T-helper 2 cell (primary cell): ENCODE results near the gene UNC13B.

ENCODE experiments used
- DNase-seq, 5 experiments: peaks; one replicate each; pipeline versions ENCODE4 v3.0.0 to v3.0.0-alpha.2; 2012 to 2022

Gene UNC13B

DNA sequence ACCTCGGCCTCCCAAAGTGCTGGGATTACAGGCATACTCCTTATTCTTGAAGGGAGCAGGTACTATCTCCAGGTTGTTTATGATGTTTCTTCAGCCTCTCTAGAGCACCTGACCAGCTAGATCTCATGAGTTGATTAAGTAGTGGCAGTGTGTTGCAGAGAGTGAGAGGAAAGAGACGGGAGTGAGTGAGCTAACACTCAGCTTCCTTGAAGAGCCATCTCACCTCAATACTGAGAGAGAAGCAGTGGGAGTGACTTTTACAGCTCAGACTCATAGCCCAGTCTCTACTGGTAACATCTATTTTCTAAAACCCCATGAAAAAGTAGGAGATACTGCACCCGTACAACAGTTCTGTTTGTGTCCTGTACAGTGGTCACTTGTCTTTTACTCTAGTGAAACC is 284.2 kb downstream of the UNC13B start:
- DNase-seq, result no peak

DNA sequence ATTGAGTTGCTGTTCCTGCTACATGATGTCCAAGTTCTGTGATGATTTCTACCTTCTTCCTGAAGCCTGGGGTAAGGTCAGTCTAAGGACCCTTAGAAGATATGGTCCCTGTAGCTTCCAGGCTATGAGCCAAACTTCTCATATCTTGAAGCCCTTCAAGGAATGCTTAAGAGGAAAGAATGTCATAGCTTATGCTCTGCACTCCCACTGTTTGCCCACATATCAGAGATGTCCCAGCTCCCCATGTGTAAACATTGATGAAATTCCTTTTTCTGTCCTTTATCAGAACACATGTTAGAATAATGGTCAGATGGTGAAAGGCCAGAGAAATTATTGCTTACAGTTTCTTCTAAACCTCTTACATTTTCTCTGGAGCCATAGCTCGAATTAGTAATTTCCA is 286.7 kb downstream of the UNC13B start:
- no peak for DNase-seq

DNA sequence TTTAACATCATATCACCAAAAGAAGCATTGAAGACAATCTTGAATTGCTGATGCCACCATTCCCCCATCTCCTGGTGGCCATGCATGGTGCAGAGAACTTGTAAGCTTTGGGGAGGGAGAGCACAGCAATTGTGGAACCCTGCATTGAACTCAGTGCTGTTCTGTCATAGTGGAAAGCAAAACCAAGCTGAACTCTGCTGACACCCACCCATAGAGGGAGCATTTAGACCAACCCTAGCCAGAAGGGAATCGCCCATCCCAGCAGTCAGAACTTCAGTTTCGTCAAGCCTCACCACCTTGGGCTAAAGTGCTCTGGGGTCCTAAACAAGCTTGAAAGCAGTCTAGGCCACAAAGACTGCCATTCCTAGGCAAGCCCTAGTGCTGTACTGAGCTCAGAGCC is 290.7 kb downstream of the UNC13B start:
- no peak for DNase-seq

DNA sequence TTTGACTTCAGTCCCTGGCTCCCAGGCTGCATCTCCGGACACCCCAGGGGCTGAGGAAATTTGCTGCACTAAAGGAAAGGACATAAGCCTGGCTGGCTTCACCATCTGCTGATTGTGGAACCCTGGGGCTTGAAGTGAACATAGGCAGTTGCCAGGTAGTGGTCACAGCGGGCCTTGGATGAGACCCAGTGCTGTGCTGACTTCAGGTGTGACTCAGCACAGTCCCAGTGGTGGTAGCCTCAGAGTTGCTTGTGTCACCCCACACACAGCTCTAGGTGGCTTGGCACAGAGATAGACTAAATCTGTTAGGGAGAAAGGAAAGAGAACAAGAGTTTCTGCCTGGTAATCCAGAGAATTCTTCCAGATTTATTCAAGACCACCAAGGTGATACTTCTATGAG is 292.0 kb downstream of the UNC13B start:
- DNase-seq, result no peak
